H9 (cell line): ENCODE results near the gene SLC41A1. TPM values are rescaled to one million over a fixed set of nuclear protein-coding genes. Genes with fewer than 3 reads are reported as not detected.
A peak's percentile ranks its signal among the peaks of the same experiment; 100 is the strongest.

Experiments used
- DNase-seq: peaks from one replicate; pipeline ENCODE4 v3.0.0-alpha.2; 2017
- H2AFZ ChIP-seq: one replicate; pipeline ENCODE4 v1.6.1; 2013; ENCODE audit warnings: mild to moderate bottlenecking, low read length, control low read depth, moderate library complexity
- H2AK5ac ChIP-seq: 2 replicates; pipeline ENCODE4 v1.6.1; 2013; ENCODE audit warnings: low read length, control low read depth, mixed read lengths; ENCODE audit not compliant: insufficient read length
- H2BK120ac ChIP-seq: one replicate; pipeline ENCODE4 v1.6.1; 2013; ENCODE audit warnings: low read depth, mild to moderate bottlenecking, low read length, control low read depth, inconsistent platforms; ENCODE audit not compliant: poor library complexity, severe bottlenecking
- H2BK12ac ChIP-seq: 2 replicates; pipeline ENCODE4 v1.6.1; 2013; ENCODE audit warnings: low read length, control low read depth, mixed read lengths, low read depth; ENCODE audit not compliant: insufficient read length
- H2BK15ac ChIP-seq: 2 replicates; pipeline ENCODE4 v1.6.1; 2013; ENCODE audit warnings: low read depth, low read length, control low read depth
- H2BK20ac ChIP-seq: one replicate; pipeline ENCODE4 v1.6.1; 2013; ENCODE audit warnings: low read depth, mild to moderate bottlenecking, low read length, control low read depth, inconsistent platforms; ENCODE audit not compliant: poor library complexity, severe bottlenecking
- H2BK5ac ChIP-seq: 2 replicates; pipeline ENCODE4 v1.6.1; 2013; ENCODE audit warnings: low read length, control low read depth, mixed read lengths; ENCODE audit not compliant: insufficient read length
- H3K14ac ChIP-seq: 2 replicates; pipeline ENCODE4 v1.6.1; 2013; ENCODE audit warnings: low read length, control low read depth; ENCODE audit not compliant: insufficient read depth
- H3K18ac ChIP-seq: 2 replicates; pipeline ENCODE4 v1.6.1; 2013; ENCODE audit warnings: low read depth, mild to moderate bottlenecking, mixed read lengths, low read length, control low read depth; ENCODE audit not compliant: insufficient read length
- H3K23ac ChIP-seq: 2 replicates; pipeline ENCODE4 v1.6.1; 2013; ENCODE audit warnings: low read length, control low read depth, mixed read lengths, low read depth; ENCODE audit not compliant: insufficient read length
- H3K23me2 ChIP-seq: 2 replicates; pipeline ENCODE4 v1.6.1; 2013; ENCODE audit warnings: low read depth, mild to moderate bottlenecking, mixed read lengths, low read length, control low read depth; ENCODE audit not compliant: insufficient read length, poor library complexity, severe bottlenecking
- H3K27ac ChIP-seq: 2 replicates; pipeline ENCODE4 v1.5.1; 2013; ENCODE audit warnings: low read length, control low read depth, mixed read lengths, low read depth; ENCODE audit not compliant: insufficient read length
- H3K27me3 ChIP-seq: 2 replicates; pipeline ENCODE4 v1.6.1; 2013; ENCODE audit warnings: low read length, control low read depth, inconsistent platforms; ENCODE audit not compliant: insufficient read depth
- H3K4ac ChIP-seq: 2 replicates; pipeline ENCODE4 v1.6.1; 2013; ENCODE audit warnings: low read depth, mild to moderate bottlenecking, control low read depth, inconsistent platforms, low read length, moderate library complexity
- H3K4me1 ChIP-seq: 2 replicates; pipeline ENCODE4 v1.6.1; 2013; ENCODE audit warnings: low read length, control low read depth, inconsistent platforms; ENCODE audit not compliant: insufficient read depth
- H3K4me2 ChIP-seq: 2 replicates; pipeline ENCODE4 v1.6.1; 2013; ENCODE audit warnings: low read length, control low read depth, mixed read lengths; ENCODE audit not compliant: insufficient read length, insufficient read depth
- H3K56ac ChIP-seq: 2 replicates; pipeline ENCODE4 v1.6.1; 2013; ENCODE audit warnings: low read depth, mild to moderate bottlenecking, mixed read lengths, low read length, control low read depth; ENCODE audit not compliant: insufficient read length
- H3K79me1 ChIP-seq: 2 replicates; pipeline ENCODE4 v1.6.1; 2013; ENCODE audit warnings: low read depth, mild to moderate bottlenecking, moderate library complexity, low read length, control low read depth, inconsistent platforms; ENCODE audit not compliant: insufficient read depth, poor library complexity, severe bottlenecking
- H3K79me2 ChIP-seq: 2 replicates; pipeline ENCODE4 v1.6.1; 2013; ENCODE audit warnings: low read length, control low read depth, inconsistent platforms; ENCODE audit not compliant: insufficient read depth
- H3K9ac ChIP-seq: 2 replicates; pipeline ENCODE4 v1.6.1; 2013; ENCODE audit warnings: low read length, control low read depth, mixed read lengths; ENCODE audit not compliant: insufficient read length; ENCODE audit errors: extremely low read depth
- H3K9me3 ChIP-seq: one replicate; pipeline ENCODE4 v1.6.1; 2013; ENCODE audit warnings: low read depth, low read length, inconsistent platforms; ENCODE audit not compliant: control insufficient read depth
- H3T11ph ChIP-seq: one replicate; pipeline ENCODE4 v1.6.1; 2013; ENCODE audit warnings: mild to moderate bottlenecking, low read length, control low read depth, inconsistent platforms
- H4K20me1 ChIP-seq: one replicate; pipeline ENCODE4 v1.6.1; 2013; ENCODE audit not compliant: control insufficient read depth, insufficient read length, insufficient read depth
- H4K5ac ChIP-seq: 2 replicates; pipeline ENCODE4 v1.6.1; 2013; ENCODE audit warnings: low read depth, mild to moderate bottlenecking, mixed read lengths, low read length, control low read depth; ENCODE audit not compliant: insufficient read length
- H4K8ac ChIP-seq: replicated peaks from 2 replicates; pipeline ENCODE4 v1.6.1; 2013; ENCODE audit warnings: low read length, control low read depth, mixed read lengths, low read depth; ENCODE audit not compliant: insufficient read length
- H4K91ac ChIP-seq: 2 replicates; pipeline ENCODE4 v1.6.1; 2013; ENCODE audit warnings: low read depth, mild to moderate bottlenecking, moderate library complexity, mixed read lengths, low read length, control low read depth; ENCODE audit not compliant: insufficient read length
- H3K27ac Mint-ChIP-seq, 3 experiments: 2 replicates in 2 of 3; 3 replicates in 1 of 3; pipeline ENCODE4 v1.8.0; 2020 to 2021; ENCODE audit warnings: mixed read lengths in 3 of 3, mild to moderate bottlenecking in 1 of 3, moderate library complexity in 1 of 3
- H3K27me3 Mint-ChIP-seq: 2 replicates; pipeline ENCODE4 v1.8.0; 2021; ENCODE audit warnings: low read depth, mild to moderate bottlenecking, moderate library complexity, mixed read lengths
- H3K36me3 Mint-ChIP-seq, 3 experiments: 2 replicates in 2 of 3; 3 replicates in 1 of 3; pipeline ENCODE4 v1.8.0; 2020 to 2021; ENCODE audit warnings: low read depth in 3 of 3, mixed read lengths in 3 of 3; ENCODE audit not compliant: insufficient read depth in 1 of 3
- H3K4me1 Mint-ChIP-seq, 2 experiments: 2 replicates each; pipeline ENCODE4 v1.8.0; 2020; ENCODE audit warnings: mixed read lengths in 2 of 2
- H3K4me3 Mint-ChIP-seq, 2 experiments: 2 replicates in 1 of 2; 3 replicates in 1 of 2; pipeline ENCODE4 v1.8.0; 2020 to 2021; ENCODE audit warnings: mild to moderate bottlenecking in 2 of 2, mixed read lengths in 2 of 2, moderate library complexity in 1 of 2
- H3K9me3 Mint-ChIP-seq, 2 experiments: 2 replicates in 1 of 2; 3 replicates in 1 of 2; pipeline ENCODE4 v1.8.0; 2020; ENCODE audit warnings: mild to moderate bottlenecking in 2 of 2, mixed read lengths in 2 of 2, moderate library complexity in 1 of 2
- WGBS: extraction: QIAGEN DNeasy Blood & Tissue Kit; methylation state at CpG from one replicate; pipeline ENCODE4 v1.1.7; 2013; ENCODE audit warnings: missing lambda C conversion rate, low lambda C conversion rate, mixed read lengths; ENCODE audit not compliant: insufficient read length; ENCODE audit errors: extremely low coverage; 5-methylcytosine and 5-hydroxymethylcytosine counted together
- total RNA-seq: library from RNA; stranded (reverse); gene quantifications from 2 replicates; pipeline ENCODE4 v1.2.1, GENCODE V29; 2021
- TF ChIP-seq, protein P1 (sequence below): fragments of 200-600 bp; sonication (generic); conservative IDR thresholded peaks from 3 replicates; pipeline ENCODE4 v1.8.0; 2021; ENCODE audit warnings: antibody characterized with exemption, mild to moderate bottlenecking

The SLC41A1 gene
- total RNA-seq, 1 experiment from 2014 or later, result 18.2 TPM

- no peaks in the 10 kb centered on the region for H3K27me3 ChIP-seq
- peaks cover 8% of the 10 kb centered on the region for H3K79me1 ChIP-seq
- peaks cover 66% of the 10 kb centered on the region for H3K79me2 ChIP-seq
- H2BK20ac ChIP-seq, result no peak overlapping the region
- no peak overlapping the region for H2BK5ac ChIP-seq
- peaks cover 4% of the 10 kb centered on the region; the same call in 1 of the 2 replicates for H3K4me1 ChIP-seq
- H3K23me2 ChIP-seq, result no peaks in the 10 kb centered on the region
- H3K4me3 Mint-ChIP-seq, result no peak overlapping the region
- no peak overlapping the region for H3K4ac ChIP-seq
- H4K8ac ChIP-seq, result no peak overlapping the region
- H2BK120ac ChIP-seq, result no peak overlapping the region
- H3K23ac ChIP-seq, result no peak overlapping the region
- peak overlapping the region in 2 of 3 experiments; percentile 25 to 82; a peak in 2 of 7 replicates for H3K27ac Mint-ChIP-seq
- no peak overlapping the region for H3K27ac ChIP-seq
- H3K56ac ChIP-seq, result no peak overlapping the region
- H2BK12ac ChIP-seq, result no peak overlapping the region
- no peaks in the 10 kb centered on the region for H3K9me3 Mint-ChIP-seq
- no peak overlapping the region for H4K91ac ChIP-seq
- TF ChIP-seq, protein P1, sequence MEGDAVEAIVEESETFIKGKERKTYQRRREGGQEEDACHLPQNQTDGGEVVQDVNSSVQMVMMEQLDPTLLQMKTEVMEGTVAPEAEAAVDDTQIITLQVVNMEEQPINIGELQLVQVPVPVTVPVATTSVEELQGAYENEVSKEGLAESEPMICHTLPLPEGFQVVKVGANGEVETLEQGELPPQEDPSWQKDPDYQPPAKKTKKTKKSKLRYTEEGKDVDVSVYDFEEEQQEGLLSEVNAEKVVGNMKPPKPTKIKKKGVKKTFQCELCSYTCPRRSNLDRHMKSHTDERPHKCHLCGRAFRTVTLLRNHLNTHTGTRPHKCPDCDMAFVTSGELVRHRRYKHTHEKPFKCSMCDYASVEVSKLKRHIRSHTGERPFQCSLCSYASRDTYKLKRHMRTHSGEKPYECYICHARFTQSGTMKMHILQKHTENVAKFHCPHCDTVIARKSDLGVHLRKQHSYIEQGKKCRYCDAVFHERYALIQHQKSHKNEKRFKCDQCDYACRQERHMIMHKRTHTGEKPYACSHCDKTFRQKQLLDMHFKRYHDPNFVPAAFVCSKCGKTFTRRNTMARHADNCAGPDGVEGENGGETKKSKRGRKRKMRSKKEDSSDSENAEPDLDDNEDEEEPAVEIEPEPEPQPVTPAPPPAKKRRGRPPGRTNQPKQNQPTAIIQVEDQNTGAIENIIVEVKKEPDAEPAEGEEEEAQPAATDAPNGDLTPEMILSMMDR, result no peak
- WGBS, result no CpG with 5 or more reads among the region's 1 CpG
- no peak overlapping the region for H2AFZ ChIP-seq
- H2BK15ac ChIP-seq, result no peak overlapping the region
- no peaks in the 10 kb centered on the region for H3K27me3 Mint-ChIP-seq
- peaks cover 8 to 24% (median 18%) of the 10 kb centered on the region in 3 experiments; a peak in 6 of 7 replicates for H3K36me3 Mint-ChIP-seq
- DNase-seq, result no peak
- no peak overlapping the region for H3T11ph ChIP-seq
- H3K4me2 ChIP-seq, result no peak overlapping the region
- H4K5ac ChIP-seq, result no peak overlapping the region
- no peak overlapping the region for H2AK5ac ChIP-seq
- no peak overlapping the region for H3K14ac ChIP-seq
- H3K9ac ChIP-seq, result no peak overlapping the region
- no peaks in the 10 kb centered on the region for H3K9me3 ChIP-seq
- no peaks in the 10 kb centered on the region for H4K20me1 ChIP-seq
- H3K18ac ChIP-seq, result no peak overlapping the region
- H3K4me1 Mint-ChIP-seq, result peaks cover 42 to 43% of the 10 kb centered on the region in 2 experiments
Observed at GRCh38 chr1:205741681-205742080, 71.3 kb downstream of the SLC41A1 start.
